MCF 10A (cell line): ENCODE data around the gene RTN4RL1. TPM values are rescaled to one million over a fixed set of nuclear protein-coding genes. Genes with fewer than 3 reads are reported as not detected.

ENCODE experiments used
- BruUV-seq: library from RNA; stranded (reverse); fragments of 400-500 nt; replicated peaks from 2 replicates; lab custom pipeline; 2021; lab: Mats Ljungman, UMichigan
- CTCF ChIA-PET: fragments of 300-600 bp; sonication (Branson Sonifier 250); formaldehyde crosslinking; extraction: SDS; loops from one replicate; lab custom pipeline; 2021; ENCODE audit warnings: antibody characterized with exemption, inconsistent platforms; lab: Yijun Ruan, JAX
- POLR2A ChIA-PET: fragments of 300-600, 350-650 bp; sonication (Branson Sonifier 250); formaldehyde crosslinking; extraction: SDS; loops from one replicate; lab custom pipeline; 2020; ENCODE audit warnings: antibody characterized with exemption, inconsistent platforms; lab: Yijun Ruan, JAX
- DNase-seq: peaks from one replicate; pipeline ENCODE4 v3.0.0-alpha.2; 2018; ENCODE audit not compliant: unreplicated experiment
- H3K27ac Mint-ChIP-seq: one replicate; pipeline ENCODE4 v1.8.0; 2022; ENCODE audit warnings: mild to moderate bottlenecking, low read depth, mixed read lengths; ENCODE audit not compliant: unreplicated experiment
- H3K27me3 Mint-ChIP-seq: one replicate; pipeline ENCODE4 v1.8.0; 2022; ENCODE audit warnings: mixed read lengths; ENCODE audit not compliant: insufficient read depth, unreplicated experiment
- H3K36me3 Mint-ChIP-seq: one replicate; pipeline ENCODE4 v1.8.0; 2022; ENCODE audit warnings: mild to moderate bottlenecking, moderate library complexity, mixed read lengths; ENCODE audit not compliant: insufficient read depth, unreplicated experiment
- H3K4me1 Mint-ChIP-seq: one replicate; pipeline ENCODE4 v1.8.0; 2022; ENCODE audit warnings: mixed read lengths; ENCODE audit not compliant: insufficient read depth, unreplicated experiment
- H3K4me3 Mint-ChIP-seq: one replicate; pipeline ENCODE4 v1.8.0; 2022; ENCODE audit warnings: mild to moderate bottlenecking, moderate library complexity, mixed read lengths; ENCODE audit not compliant: unreplicated experiment
- H3K9me3 Mint-ChIP-seq: one replicate; pipeline ENCODE4 v1.8.0; 2022; ENCODE audit warnings: mixed read lengths; ENCODE audit not compliant: unreplicated experiment
- CTCF ChIP-seq: fragments of 200-600 bp; IDR thresholded peaks from one replicate; pipeline ENCODE4 v1.8.0; 2022; ENCODE audit warnings: antibody characterized with exemption, mild to moderate bottlenecking; ENCODE audit not compliant: unreplicated experiment
- intact Hi-C: fragments of 100-400 bp; cut with micrococcal nuclease; formaldehyde crosslinking; loops from 2 replicates; pipeline ENCODE4 v1.14.1; 2022
- total RNA-seq: library from RNA; stranded (reverse); gene quantifications from 2 replicates; pipeline ENCODE4 v1.2.3, GENCODE V29; 2022

RTN4RL1 gene
- total RNA-seq, 1 experiment from 2014 or later = 2.9 TPM

- POLR2A ChIA-PET = interaction anchor here (0.8 to 1.6 kb wide), 2 partner anchors 15 to 29 kb away, joined by 3 to 7 read pairs; partner anchors contain the start of gene RTN4RL1
- peaks cover 21% of the 10 kb centered on the region for H3K4me1 Mint-ChIP-seq
- no peak for DNase-seq
- TF ChIP-seq CTCF = no peak
- H3K9me3 Mint-ChIP-seq = no peaks in the 10 kb centered on the region
- CTCF ChIA-PET = interaction anchor here (0.9 to 1.1 kb wide), 2 partner anchors 45 to 186 kb away, joined by 3 read pairs; no protein-coding TSS in a partner anchor
- H3K4me3 Mint-ChIP-seq = no peak overlapping the region
- intact Hi-C loops = no loop called here
- H3K36me3 Mint-ChIP-seq = peaks cover 4% of the 10 kb centered on the region
- BruUV-seq = no TSS peak
- no peaks in the 10 kb centered on the region for H3K27me3 Mint-ChIP-seq
- no peak overlapping the region for H3K27ac Mint-ChIP-seq
Measured at GRCh38 chr17:1995907-1996799, 29.0 kb downstream of the RTN4RL1 start.

- H3K27ac Mint-ChIP-seq = no peak overlapping the region
- DNase-seq = no peak
- no peak overlapping the region for H3K4me3 Mint-ChIP-seq
- ChIA-PET CTCF (interaction anchor here (0.5 to 1.1 kb wide), 3 partner anchors 46 to 185 kb away, joined by 3 to 4 read pairs (median 3); no protein-coding TSS in a partner anchor), POLR2A (interaction anchor here (1.6 kb wide), 1 partner anchor 29 kb away, joined by 7 read pairs; the partner anchor contains the start of gene RTN4RL1)
- H3K4me1 Mint-ChIP-seq = peaks cover 21% of the 10 kb centered on the region
- H3K27me3 Mint-ChIP-seq = no peaks in the 10 kb centered on the region
- H3K9me3 Mint-ChIP-seq = no peaks in the 10 kb centered on the region
- intact Hi-C loops = no loop called here
- TF ChIP-seq CTCF = no peak
- peaks cover 4% of the 10 kb centered on the region for H3K36me3 Mint-ChIP-seq
- no TSS peak for BruUV-seq
Measured at GRCh38 chr17:1995321-1995892, 29.7 kb downstream of the RTN4RL1 start.

GRCh38 chr17:1994707-1995106 is 30.4 kb downstream of the RTN4RL1 start:
- intact Hi-C loops = no loop called here
- no peaks in the 10 kb centered on the region for H3K9me3 Mint-ChIP-seq
- ChIA-PET POLR2A (no interaction called here), CTCF (no interaction called here)
- BruUV-seq = no TSS peak
- no peaks in the 10 kb centered on the region for H3K27me3 Mint-ChIP-seq
- peaks cover 4% of the 10 kb centered on the region for H3K36me3 Mint-ChIP-seq
- no peak for TF ChIP-seq CTCF
- peaks cover 15% of the 10 kb centered on the region for H3K4me1 Mint-ChIP-seq
- no peak overlapping the region for H3K4me3 Mint-ChIP-seq
- DNase-seq = no peak
- no peak overlapping the region for H3K27ac Mint-ChIP-seq

- intact Hi-C loops = no loop called here
- Mint-ChIP-seq H3K4me1 (peaks cover 25% of the 10 kb centered on the region), H3K4me3 (no peak overlapping the region), H3K36me3 (peaks cover 4% of the 10 kb centered on the region), H3K27ac (no peak overlapping the region), H3K27me3 (no peaks in the 10 kb centered on the region), H3K9me3 (no peaks in the 10 kb centered on the region)
- BruUV-seq = no TSS peak
- no peak for DNase-seq
- ChIA-PET CTCF (no interaction called here), POLR2A (interaction anchor here (0.7 to 1.0 kb wide), 2 partner anchors 19 to 718 kb away, joined by 3 to 5 read pairs; no protein-coding TSS in a partner anchor)
- TF ChIP-seq CTCF = no peak
Measured at GRCh38 chr17:1992541-1992940, 32.6 kb downstream of the RTN4RL1 start.
